HepG2 (cell line): ENCODE results near the gene BSG. TPM values are rescaled to one million over a fixed set of nuclear protein-coding genes. Genes with fewer than 3 reads are reported as not detected.
A peak's percentile ranks its signal among the peaks of the same experiment; 100 is the strongest.

Source experiments
- CTCF ChIP-seq: sonication (generic); formaldehyde crosslinking; IDR thresholded peaks from 2 replicates; pipeline ENCODE4 v1.5.0; 2020; ENCODE audit warnings: mild to moderate bottlenecking, missing genetic modification reagents, moderate library complexity
- GRHL1 ChIP-seq: sonication (generic); formaldehyde crosslinking; conservative IDR thresholded peaks from 2 replicates; pipeline ENCODE4 v1.8.0; 2022; ENCODE audit warnings: missing genetic modification reagents
- HINFP ChIP-seq: sonication (generic); formaldehyde crosslinking; IDR thresholded peaks from 2 replicates; pipeline ENCODE4 v1.4.0; 2020; ENCODE audit warnings: low read depth, mild to moderate bottlenecking, missing genetic modification reagents
- MED1 ChIP-seq: sonication (generic); formaldehyde crosslinking; IDR thresholded peaks from 2 replicates; pipeline ENCODE4 v1.4.0; 2020; ENCODE audit warnings: missing genetic modification reagents
- RORA ChIP-seq: sonication (generic); formaldehyde crosslinking; IDR thresholded peaks from 2 replicates; pipeline ENCODE4 v1.5.0; 2020; ENCODE audit warnings: mild to moderate bottlenecking, missing genetic modification reagents, moderate library complexity
- XBP1 ChIP-seq: sonication (generic); formaldehyde crosslinking; IDR thresholded peaks from 2 replicates; pipeline ENCODE4 v1.5.0; 2020; ENCODE audit warnings: missing genetic modification reagents
- ZBTB38 ChIP-seq: sonication (generic); formaldehyde crosslinking; IDR thresholded peaks from 2 replicates; pipeline ENCODE4 v1.5.1; 2020; ENCODE audit warnings: mild to moderate bottlenecking, missing genetic modification reagents
- ZBTB8A ChIP-seq: sonication (generic); formaldehyde crosslinking; IDR thresholded peaks from 2 replicates; pipeline ENCODE4 v1.4.0; 2020; ENCODE audit warnings: mild to moderate bottlenecking, low read depth, missing genetic modification reagents, borderline replicate concordance
- ZFYVE20 ChIP-seq: sonication (generic); formaldehyde crosslinking; IDR thresholded peaks from 2 replicates; pipeline ENCODE4 v1.8.0; 2023; ENCODE audit warnings: low read depth, mild to moderate bottlenecking, moderate library complexity, missing genetic modification reagents, borderline replicate concordance
- ZNF34 ChIP-seq: sonication (generic); formaldehyde crosslinking; IDR thresholded peaks from 2 replicates; pipeline ENCODE4 v1.4.0; 2020; ENCODE audit warnings: mild to moderate bottlenecking, missing genetic modification reagents, borderline replicate concordance
- ZNF615 ChIP-seq: sonication (generic); formaldehyde crosslinking; IDR thresholded peaks from 2 replicates; pipeline ENCODE4 v1.5.0; 2020; ENCODE audit warnings: mild to moderate bottlenecking, missing genetic modification reagents, borderline replicate concordance
- ZNF646 ChIP-seq: sonication (generic); formaldehyde crosslinking; IDR thresholded peaks from 2 replicates; pipeline ENCODE4 v1.9.0; 2021; ENCODE audit warnings: mild to moderate bottlenecking, missing genetic modification reagents
- ZNF670 ChIP-seq: sonication (generic); formaldehyde crosslinking; IDR thresholded peaks from 2 replicates; pipeline ENCODE4 v1.8.0; 2022; ENCODE audit warnings: mild to moderate bottlenecking, missing genetic modification reagents, borderline replicate concordance
- ZNF724P ChIP-seq: sonication (generic); formaldehyde crosslinking; IDR thresholded peaks from 2 replicates; pipeline ENCODE4 v1.8.0; 2022; ENCODE audit warnings: missing genetic modification reagents, borderline replicate concordance
- ZNF782 ChIP-seq: sonication (generic); formaldehyde crosslinking; IDR thresholded peaks from 2 replicates; pipeline ENCODE4 v1.4.0; 2020; ENCODE audit warnings: missing genetic modification reagents, mild to moderate bottlenecking, borderline replicate concordance
- polyA plus RNA-seq, 8 experiments: library from polyadenylated mRNA; depleted of rRNA in 3 of 8; stranded (reverse) in 7 of 8; unstranded in 1 of 8; fragments of >200 nt; fragmentation: Illumina TruSeq in 4 of 8; extraction: Trizol in 4 of 8; gene quantifications; 2 replicates each; pipeline versions ENCODE4 v1.2.1 to v1.2.3, GENCODE V29; 2011 to 2016; ENCODE audit warnings: low read depth in 4 of 8, missing spikeins in 1 of 8, mixed read lengths in 1 of 8; ENCODE audit not compliant: insufficient read depth in 1 of 8
- total RNA-seq, 5 experiments: library from RNA; depleted of rRNA; stranded (reverse); fragments of >200 nt; fragmentation: Illumina TruSeq; extraction: Trizol; gene quantifications; 2 replicates each; pipeline ENCODE4 v1.2.3, GENCODE V29; 2016; ENCODE audit warnings: low read depth in 1 of 5

BSG gene
- total and polyA plus RNA-seq, 2 of the 13 experiments (the other 11 are each of a cell fraction or from before 2014, with no cell fraction given) = 309 to 754 TPM

- TF ChIP-seq XBP1 (CRISPR knock-in tag) (no peak), HINFP (no peak), ZBTB8A (no peak), GRHL1 (CRISPR knock-in tag) (no peak), ZFYVE20 (CRISPR knock-in tag) (no peak), ZNF782 (CRISPR knock-in tag) (no peak), ZBTB38 (no peak), ZNF646 (no peak), ZNF724P (no peak), CTCF (CRISPR knock-in tag) (peak; percentile 61), ZNF615 (CRISPR knock-in tag) (no peak), ZNF34 (CRISPR knock-in tag) (no peak), MED1 (CRISPR knock-in tag) (no peak), ZNF670 (no peak), RORA (CRISPR knock-in tag) (no peak)
Observed at GRCh38 chr19:548886-549830, 23.2 kb upstream of the BSG start (continued).
